ENCODE measurements around the gene PRICKLE2.

- TF ChIP-seq CTCF (IDR thresholded peaks at IDR 0.05) (no peak), POLR2AphosphoS5 (IDR thresholded peaks at IDR 0.05; ENCODE audit: low read depth, low read length) (no peak), REST (IDR thresholded peaks at IDR 0.05; ENCODE audit: insufficient read depth in 1 of 2, low read depth in 2 of 2, low read length in 1 of 2) (no peak), TCF7L2 (IDR thresholded peaks at IDR 0.05; ENCODE audit: low read depth, low read length) (no peak), SIN3A (IDR thresholded peaks at IDR 0.05; ENCODE audit: borderline replicate concordance, insufficient read depth, low read depth, low read length) (no peak)
Observed at GRCh38 chr3:64086479-64087252, 138.6 kb downstream of the PRICKLE2 start.
